Natural killer cell (primary cell): ENCODE results near the gene EMP2. TPM values are rescaled to one million over a fixed set of nuclear protein-coding genes. Genes with fewer than 3 reads are reported as not detected.

Experiments
- ATAC-seq, 3 donors: fragments of 150-1000 bp in 2 of 3; fragments of 200-7000 bp in 1 of 3; cut with Tn5 transposase; 1 replicate in 1 of 3; 2 replicates in 2 of 3; pipeline ENCODE4 v1.10.0; 2021; ENCODE audit warnings: mild to moderate bottlenecking in 2 of 3, moderate library complexity in 2 of 3
- DNase-seq, 2 donors: peaks; one replicate each; pipeline versions ENCODE4 v3.0.0 to v3.0.0-alpha.2; 2013 to 2021; ENCODE audit warnings: mixed read lengths in 1 of 2
- H3K27ac ChIP-seq: one replicate; pipeline ENCODE4 v1.5.1; 2013; ENCODE audit warnings: mild to moderate bottlenecking, low read length
- H3K27me3 ChIP-seq: one replicate; pipeline ENCODE4 v1.6.1; 2013; ENCODE audit warnings: low read length; ENCODE audit not compliant: control insufficient read depth, insufficient read depth
- H3K36me3 ChIP-seq: one replicate; pipeline ENCODE4 v1.6.1; 2013; ENCODE audit warnings: low read length; ENCODE audit not compliant: control insufficient read depth, insufficient read depth
- H3K4me1 ChIP-seq: one replicate; pipeline ENCODE4 v1.6.1; 2013; ENCODE audit warnings: low read length; ENCODE audit not compliant: control insufficient read depth, insufficient read depth
- H3K4me3 ChIP-seq: one replicate; pipeline ENCODE4 v1.5.1; 2013; ENCODE audit warnings: low read length
- H3K9me3 ChIP-seq: one replicate; pipeline ENCODE4 v1.6.1; 2013; ENCODE audit warnings: low read length; ENCODE audit not compliant: control insufficient read depth, insufficient read depth
- H3K27ac Mint-ChIP-seq, 2 donors: one replicate each; pipeline ENCODE4 v1.8.0; 2022; ENCODE audit warnings: mild to moderate bottlenecking in 2 of 2, mixed read lengths in 2 of 2, moderate library complexity in 1 of 2
- H3K27me3 Mint-ChIP-seq, 2 donors: one replicate each; pipeline ENCODE4 v1.8.0; 2022; ENCODE audit warnings: low read depth in 2 of 2, mixed read lengths in 2 of 2
- H3K36me3 Mint-ChIP-seq: one replicate; pipeline ENCODE4 v1.8.0; 2022; ENCODE audit warnings: mixed read lengths
- H3K4me1 Mint-ChIP-seq, 2 donors: one replicate each; pipeline ENCODE4 v1.8.0; 2022; ENCODE audit warnings: mixed read lengths in 2 of 2
- H3K4me3 Mint-ChIP-seq: one replicate; pipeline ENCODE4 v1.8.0; 2022; ENCODE audit warnings: mild to moderate bottlenecking, moderate library complexity, mixed read lengths
- H3K9me3 Mint-ChIP-seq, 2 donors: one replicate each; pipeline ENCODE4 v1.8.0; 2022; ENCODE audit warnings: mixed read lengths in 2 of 2
- CTCF ChIP-seq: fragments of 200-600 bp; IDR thresholded peaks from one replicate; pipeline ENCODE4 v1.8.0; 2022; ENCODE audit warnings: antibody characterized with exemption
- WGBS: methylation state at CpG from one replicate; pipeline ENCODE4 v1.1.7; 2013; ENCODE audit warnings: missing lambda C conversion rate; ENCODE audit not compliant: insufficient coverage; 5-methylcytosine and 5-hydroxymethylcytosine counted together
- intact Hi-C: fragments of 100-400 bp; cut with micrococcal nuclease; formaldehyde crosslinking; loops from one replicate; pipeline ENCODE4 v1.14.2; 2022
- total RNA-seq, 4 donors: library from RNA; stranded (reverse); fragments of 120-200 nt in 1 of 4; gene quantifications; one replicate each; pipeline versions ENCODE4 v1.2.3 to v1.2.4, GENCODE V29; 2013 to 2022

EMP2 gene
- total RNA-seq, 3 donors from 2014 or later (not counting 1 experiment from before 2014, with no cell fraction given), result not detected

- intact Hi-C loops, result no loop called here
- no peak for TF ChIP-seq CTCF
- Histone ChIP-seq H3K27ac (no peak overlapping the region), H3K4me1 (no peaks in the 10 kb centered on the region), H3K9me3 (no peaks in the 10 kb centered on the region), H3K36me3 (no peaks in the 10 kb centered on the region), H3K27me3 (peaks cover 7% of the 10 kb centered on the region), H3K4me3 (no peak overlapping the region)
- Mint-ChIP-seq H3K4me1 (no peaks in the 10 kb centered on the region), H3K36me3 (no peaks in the 10 kb centered on the region), H3K27ac (no peak overlapping the region), H3K9me3 (no peaks in the 10 kb centered on the region), H3K4me3 (no peak overlapping the region), H3K27me3 (peaks cover 37 to 56% of the 10 kb centered on the region in 2 donors)
- ATAC-seq, result no peak
- 65% methylated on average over 5 of the region's 5 CpGs for WGBS
- DNase-seq, result no peak
Measured at GRCh38 chr16:10584981-10585438, 4.6 kb upstream of the EMP2 start.

- DNase-seq (no peak), ATAC-seq (no peak)
- Histone ChIP-seq H3K4me1 (no peaks in the 10 kb centered on the region), H3K9me3 (no peaks in the 10 kb centered on the region), H3K4me3 (no peak overlapping the region), H3K27ac (no peak overlapping the region), H3K27me3 (peaks cover 7% of the 10 kb centered on the region), H3K36me3 (no peaks in the 10 kb centered on the region)
- WGBS, result 79% methylated on average over 3 of the region's 4 CpGs
- intact Hi-C loops, result no loop called here
- Mint-ChIP-seq H3K9me3 (no peaks in the 10 kb centered on the region), H3K4me3 (no peak overlapping the region), H3K27me3 (peaks cover 39 to 60% of the 10 kb centered on the region in 2 donors), H3K27ac (no peak overlapping the region), H3K36me3 (no peaks in the 10 kb centered on the region), H3K4me1 (no peaks in the 10 kb centered on the region)
- TF ChIP-seq CTCF, result no peak
Measured at GRCh38 chr16:10583269-10583668, 2.9 kb upstream of the EMP2 start.

- Histone ChIP-seq H3K9me3 (no peaks in the 10 kb centered on the region), H3K4me3 (no peak overlapping the region), H3K4me1 (no peaks in the 10 kb centered on the region), H3K27ac (no peak overlapping the region), H3K27me3 (peaks cover 7% of the 10 kb centered on the region), H3K36me3 (no peaks in the 10 kb centered on the region)
- Mint-ChIP-seq H3K9me3 (no peaks in the 10 kb centered on the region), H3K4me1 (no peaks in the 10 kb centered on the region), H3K27me3 (peaks cover 41 to 51% of the 10 kb centered on the region in 2 donors), H3K4me3 (no peak overlapping the region), H3K27ac (no peak overlapping the region), H3K36me3 (no peaks in the 10 kb centered on the region)
- no peak for TF ChIP-seq CTCF
- DNase-seq, result no peak
- intact Hi-C loops, result no loop called here
- no peak for ATAC-seq
- WGBS, result 50% methylated on average over 1 of the region's 2 CpGs
Measured at GRCh38 chr16:10581507-10581906, 1.1 kb upstream of the EMP2 start.

GRCh38 chr16:10580883-10581247 lies 467 bp upstream of the EMP2 start:
- H3K9me3 Mint-ChIP-seq, result no peaks in the 10 kb centered on the region
- H3K4me3 Mint-ChIP-seq, result no peak overlapping the region
- Histone ChIP-seq H3K4me1 (no peaks in the 10 kb centered on the region), H3K4me3 (no peak overlapping the region), H3K36me3 (no peaks in the 10 kb centered on the region), H3K27ac (no peak overlapping the region), H3K27me3 (peaks cover 7% of the 10 kb centered on the region), H3K9me3 (no peaks in the 10 kb centered on the region)
- DNase-seq, result no peak
- ATAC-seq, result no peak
- intact Hi-C loops, result no loop called here
- H3K4me1 Mint-ChIP-seq, result no peaks in the 10 kb centered on the region
- H3K27ac Mint-ChIP-seq, result no peak overlapping the region
- H3K36me3 Mint-ChIP-seq, result no peaks in the 10 kb centered on the region
- no peak for TF ChIP-seq CTCF
- WGBS, result 60% methylated on average over 6 of the region's 7 CpGs
- H3K27me3 Mint-ChIP-seq, result peaks cover 38 to 45% of the 10 kb centered on the region in 2 donors
